GDM1 (cell line): ENCODE measurements around the gene RUNX1.

Experiments used
- DNase-seq: peaks from one replicate; lab custom pipeline; 2025; lab: John Stamatoyannopoulos, UW

The RUNX1 gene

GRCh38 chr21:34946385-34946840, 102.7 kb downstream of the RUNX1 start:
- no peak for DNase-seq

GRCh38 chr21:34945288-34945687, 103.8 kb downstream of the RUNX1 start:
- no peak for DNase-seq

DNA sequence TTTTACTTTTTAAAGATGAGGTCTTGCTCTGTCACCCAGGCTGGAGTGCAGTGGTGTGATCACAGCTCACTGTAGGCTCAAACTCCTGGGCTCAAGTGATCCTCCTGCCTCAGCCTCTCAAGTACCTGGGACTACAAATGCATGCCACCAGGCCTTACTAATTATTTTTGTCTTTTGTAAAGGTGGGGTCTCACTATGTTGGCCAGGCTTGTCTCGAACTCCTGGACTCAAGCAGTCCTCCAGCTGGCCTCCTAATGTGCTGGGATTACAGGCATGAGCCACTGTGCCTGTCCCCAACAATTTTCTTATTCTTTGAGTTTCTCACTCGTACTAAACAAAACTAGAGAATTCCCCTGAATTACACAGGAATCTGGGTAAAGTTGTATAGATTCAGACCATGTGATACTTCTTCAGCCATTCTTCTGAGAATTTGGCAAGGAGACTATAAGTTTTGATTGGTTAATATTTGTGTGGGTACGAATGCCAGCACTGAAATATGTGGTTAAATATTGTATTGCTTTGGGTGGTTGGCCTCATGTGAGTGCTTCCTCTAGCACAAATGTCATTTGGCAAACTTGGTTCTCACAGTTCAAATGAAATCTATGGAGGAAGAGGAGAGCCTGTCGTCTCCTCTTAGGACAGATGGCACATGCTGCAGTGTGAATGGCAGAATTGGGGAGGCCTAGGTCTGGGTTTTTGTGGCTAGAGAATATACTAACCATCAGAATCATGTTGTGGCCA, 104.9 kb downstream of the RUNX1 start:
- no peak for DNase-seq

DNA sequence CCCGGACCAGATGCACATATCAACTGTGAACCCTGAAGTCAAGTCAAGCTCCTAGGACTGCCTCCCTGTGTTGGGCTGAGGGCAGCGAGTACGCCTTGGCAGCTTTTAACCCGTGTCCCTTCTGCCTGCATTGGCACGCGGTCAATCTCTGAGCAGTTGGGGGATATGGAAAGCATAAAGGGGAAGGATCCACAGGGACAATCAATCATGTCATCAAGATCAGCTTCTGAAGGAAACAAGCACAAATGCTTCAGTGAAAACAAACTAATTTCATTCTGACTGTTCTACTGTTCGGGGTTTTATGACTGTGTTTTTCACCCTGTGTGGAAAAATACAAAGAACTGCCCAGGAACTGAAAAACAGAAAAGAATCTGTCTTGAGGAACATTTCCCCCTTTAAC, 106.2 kb downstream of the RUNX1 start:
- no peak for DNase-seq

- no peak for DNase-seq
Observed at GRCh38 chr21:34941162-34941561, 107.9 kb downstream of the RUNX1 start.

DNA sequence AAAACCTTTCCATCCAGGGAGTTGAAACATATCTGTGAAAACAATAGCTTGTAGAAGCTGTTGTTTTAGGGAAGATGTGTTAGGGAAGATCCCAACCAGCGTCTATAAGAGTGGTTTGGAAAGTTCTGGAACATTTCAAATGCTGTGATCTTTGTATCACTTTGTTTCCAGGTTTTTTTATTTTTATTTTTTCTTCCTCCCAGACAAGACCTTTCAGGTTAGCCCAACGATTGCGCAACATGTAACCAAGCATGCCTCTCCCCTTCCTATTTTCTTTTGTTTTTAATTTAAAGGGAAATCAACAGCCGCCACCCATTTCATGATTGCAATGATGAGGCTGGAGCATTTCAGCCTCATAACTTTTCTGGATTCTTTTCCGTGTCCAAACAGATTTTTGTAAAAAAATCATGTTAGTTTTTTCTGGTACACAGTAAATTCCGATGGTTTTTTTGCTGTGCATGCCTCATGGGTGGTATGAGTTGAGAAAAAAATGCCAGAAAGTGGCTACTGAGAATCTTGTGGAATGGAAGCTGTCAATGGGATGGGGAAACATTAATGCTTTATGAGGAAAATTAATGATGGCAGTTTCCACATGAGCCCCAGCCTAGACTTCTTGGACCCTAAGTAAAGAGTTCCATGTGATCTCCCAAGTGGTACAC, 109.3 kb downstream of the RUNX1 start:
- no peak for DNase-seq

GRCh38 chr21:34938089-34938764, 110.9 kb downstream of the RUNX1 start:
- no peak for DNase-seq

- DNase-seq: no peak
Observed at GRCh38 chr21:34936883-34937563, 112.1 kb downstream of the RUNX1 start.

GRCh38 chr21:34936371-34936789, 112.7 kb downstream of the RUNX1 start:
- no peak for DNase-seq

DNA sequence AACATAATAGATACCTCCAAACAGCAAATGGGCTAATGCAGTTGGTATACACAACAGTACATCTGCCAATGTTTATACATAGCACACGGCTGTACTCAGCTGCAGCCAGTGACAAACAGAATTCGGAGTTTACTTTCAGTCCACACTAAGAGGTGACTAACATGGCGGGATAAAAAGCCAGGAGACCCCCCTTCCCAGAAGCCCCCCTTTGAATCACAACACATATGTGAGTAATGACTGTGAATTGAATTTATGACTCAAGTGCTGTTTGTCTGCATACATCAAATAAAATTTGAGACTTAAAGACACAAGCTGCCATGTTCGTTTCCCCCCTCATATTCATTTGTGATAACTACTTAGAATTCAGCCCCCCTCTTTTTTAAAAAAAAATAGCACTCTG, 113.2 kb downstream of the RUNX1 start:
- DNase-seq: no peak

DNA sequence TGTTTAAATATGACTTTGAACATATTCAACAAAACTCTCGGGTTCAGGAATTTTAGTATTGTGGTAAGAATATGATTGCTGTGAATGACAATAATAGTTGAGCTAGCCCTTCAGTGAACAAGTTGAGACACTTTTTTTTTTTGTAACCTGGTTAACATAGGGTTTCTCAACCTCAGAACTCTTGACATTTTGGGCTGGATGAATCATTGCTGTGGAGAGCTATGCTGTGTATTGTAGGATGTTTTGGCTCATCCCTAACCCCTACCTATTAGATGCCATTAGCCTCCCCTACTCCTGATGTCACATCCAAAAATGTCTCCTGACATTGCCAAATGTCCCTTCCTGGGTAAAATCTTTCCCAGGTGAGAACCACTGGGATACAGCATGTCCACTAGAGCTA, 113.7 kb downstream of the RUNX1 start:
- DNase-seq: no peak

DNA sequence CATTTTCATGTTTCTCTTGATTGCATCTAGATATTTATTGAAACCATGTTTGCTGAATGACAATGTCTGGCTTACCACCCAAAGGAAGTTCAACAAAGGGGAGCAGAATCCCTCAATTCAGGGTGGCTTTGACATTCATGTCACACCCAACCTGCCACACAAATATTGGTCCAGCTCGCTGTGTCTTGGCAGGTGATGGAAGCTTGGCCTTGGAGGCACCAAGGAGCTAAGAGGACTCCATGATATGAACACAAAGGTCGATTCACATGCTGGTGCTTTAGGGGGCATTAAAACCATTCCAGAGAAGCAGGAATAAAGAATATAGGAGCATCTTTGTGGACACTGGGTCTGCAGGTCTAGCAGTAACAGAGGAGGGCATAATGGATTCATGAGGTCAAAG, 114.8 kb downstream of the RUNX1 start:
- no peak for DNase-seq

- no peak for DNase-seq
Observed at GRCh38 chr21:34933609-34934335, 115.3 kb downstream of the RUNX1 start.

DNA sequence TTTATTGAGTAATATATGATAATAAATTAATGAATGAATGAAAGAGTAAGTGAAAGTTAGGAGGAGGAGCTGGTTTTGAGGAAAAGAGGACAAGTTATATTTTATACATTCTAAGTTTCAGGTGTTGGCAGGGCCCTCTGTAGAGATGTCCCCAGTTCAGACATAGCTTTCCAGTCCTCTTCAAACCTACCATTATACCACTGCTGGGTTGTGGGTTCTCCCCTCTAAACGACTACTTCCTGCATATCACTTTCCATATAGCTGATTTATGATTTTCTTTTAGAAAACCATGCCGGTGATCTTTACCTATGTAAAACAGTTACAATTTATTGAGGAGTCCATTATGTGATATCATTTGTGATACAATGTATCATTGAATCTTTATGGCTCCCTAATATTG, 116.9 kb downstream of the RUNX1 start:
- no peak for DNase-seq

- no peak for DNase-seq
Observed at GRCh38 chr21:34930971-34931370, 118.1 kb downstream of the RUNX1 start.

GRCh38 chr21:34928637-34929036, 120.5 kb downstream of the RUNX1 start:
- no peak for DNase-seq

DNA sequence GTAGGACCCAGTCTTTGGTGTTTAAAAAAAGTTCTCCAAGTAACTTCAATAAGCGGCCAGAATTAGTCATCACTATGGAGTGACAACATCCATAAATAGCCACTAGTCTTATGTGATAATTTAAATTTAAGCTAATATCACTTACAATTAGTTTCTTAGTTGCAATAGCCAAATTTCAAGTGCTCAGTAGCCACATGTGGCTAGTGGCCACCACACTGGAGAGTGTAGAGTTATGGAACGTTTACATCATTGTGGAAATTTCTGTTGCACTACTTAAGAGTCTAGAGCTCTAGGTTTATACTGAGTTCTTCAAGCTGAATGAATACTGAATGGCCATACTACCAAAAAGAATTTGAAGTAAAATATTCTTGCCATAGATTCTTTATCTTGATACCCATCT, 121.1 kb downstream of the RUNX1 start:
- no peak for DNase-seq

- DNase-seq: no peak
Observed at GRCh38 chr21:34926803-34927467, 122.2 kb downstream of the RUNX1 start.

- DNase-seq: no peak
Observed at GRCh38 chr21:34925597-34925996, 123.5 kb downstream of the RUNX1 start.

- no peak for DNase-seq
Observed at GRCh38 chr21:34924771-34925419, 124.2 kb downstream of the RUNX1 start.

DNA sequence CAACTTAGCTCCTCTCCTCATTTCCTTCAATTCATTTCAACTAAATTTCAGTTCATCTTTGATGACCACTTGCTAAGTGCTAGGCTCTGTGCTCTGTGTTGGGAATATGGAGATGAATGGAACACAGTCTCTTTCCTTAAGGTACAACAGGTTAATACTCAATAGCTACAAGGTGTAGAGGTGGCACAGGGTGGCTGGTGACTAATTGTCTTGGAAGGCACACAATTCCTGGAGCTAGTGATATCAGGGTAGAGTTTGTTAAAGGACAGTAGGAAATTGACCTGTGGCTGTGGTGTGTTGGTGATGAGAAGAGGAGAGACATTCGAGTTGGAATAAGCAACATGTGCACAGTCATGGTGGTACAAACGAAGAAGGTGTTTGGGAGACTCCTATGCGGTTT, 124.9 kb downstream of the RUNX1 start:
- no peak for DNase-seq
